KOPT-K1 (cell line): ENCODE measurements around the gene MYEOV.

ENCODE experiments used
- H3K27ac ChIP-seq: fragments of 200-600 bp; sonication (generic); 2 replicates; pipeline ENCODE4 v1.5.1; 2016; ENCODE audit warnings: antibody characterized with exemption, mild to moderate bottlenecking, low read depth, low read length; ENCODE audit not compliant: poor library complexity, severe bottlenecking
- H3K36me3 ChIP-seq: fragments of 200-600 bp; sonication (generic); 2 replicates; pipeline ENCODE4 v1.5.1; 2017; ENCODE audit warnings: antibody characterized with exemption, mild to moderate bottlenecking, low read length, moderate library complexity; ENCODE audit not compliant: insufficient read depth
- H3K9me3 ChIP-seq: fragments of 200-600 bp; sonication (generic); 2 replicates; pipeline ENCODE4 v1.5.1; 2017; ENCODE audit warnings: antibody characterized with exemption, low read length, mild to moderate bottlenecking; ENCODE audit not compliant: insufficient read depth, poor library complexity, severe bottlenecking

The MYEOV gene

DNA sequence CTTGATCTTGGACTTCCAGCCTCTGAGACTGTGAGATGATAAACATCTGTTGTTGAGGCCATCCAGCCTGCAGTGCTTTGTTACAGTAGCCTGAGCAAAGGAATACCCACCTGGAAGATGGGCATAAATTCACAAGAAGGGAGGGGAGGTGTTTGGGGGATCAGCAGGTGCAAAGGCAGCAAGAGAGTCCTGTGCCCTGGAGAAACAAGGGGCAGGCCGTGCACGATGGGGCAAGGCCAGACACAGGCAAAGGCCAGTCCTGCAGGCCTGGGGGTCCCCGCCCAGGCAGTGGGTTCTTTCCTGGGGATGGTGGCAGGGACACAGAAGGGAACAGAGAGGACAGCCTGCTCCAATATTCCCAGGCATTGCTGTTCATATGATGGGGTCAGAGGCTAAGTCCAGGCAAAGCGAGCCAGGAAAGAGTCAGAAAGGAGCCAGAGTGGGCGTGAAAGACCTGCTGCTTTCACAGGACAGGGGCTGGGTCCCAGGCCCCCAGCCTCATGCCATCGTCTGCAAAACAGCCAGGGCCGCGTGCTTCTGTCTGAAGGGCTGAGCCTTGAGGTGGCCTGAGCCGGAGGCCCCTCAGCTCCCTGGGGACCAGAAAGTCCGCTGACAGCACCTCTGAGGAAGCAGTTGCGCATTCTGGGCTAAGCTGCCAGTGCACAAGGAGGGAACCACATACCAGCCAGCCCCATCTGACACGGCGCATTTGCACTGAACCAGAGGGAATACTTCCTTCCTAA lies 48.8 kb downstream of the MYEOV start:
- peaks cover 20% of the 10 kb centered on the region for H3K9me3 ChIP-seq
- no peak overlapping the region for H3K27ac ChIP-seq
- H3K36me3 ChIP-seq: no peaks in the 10 kb centered on the region

DNA sequence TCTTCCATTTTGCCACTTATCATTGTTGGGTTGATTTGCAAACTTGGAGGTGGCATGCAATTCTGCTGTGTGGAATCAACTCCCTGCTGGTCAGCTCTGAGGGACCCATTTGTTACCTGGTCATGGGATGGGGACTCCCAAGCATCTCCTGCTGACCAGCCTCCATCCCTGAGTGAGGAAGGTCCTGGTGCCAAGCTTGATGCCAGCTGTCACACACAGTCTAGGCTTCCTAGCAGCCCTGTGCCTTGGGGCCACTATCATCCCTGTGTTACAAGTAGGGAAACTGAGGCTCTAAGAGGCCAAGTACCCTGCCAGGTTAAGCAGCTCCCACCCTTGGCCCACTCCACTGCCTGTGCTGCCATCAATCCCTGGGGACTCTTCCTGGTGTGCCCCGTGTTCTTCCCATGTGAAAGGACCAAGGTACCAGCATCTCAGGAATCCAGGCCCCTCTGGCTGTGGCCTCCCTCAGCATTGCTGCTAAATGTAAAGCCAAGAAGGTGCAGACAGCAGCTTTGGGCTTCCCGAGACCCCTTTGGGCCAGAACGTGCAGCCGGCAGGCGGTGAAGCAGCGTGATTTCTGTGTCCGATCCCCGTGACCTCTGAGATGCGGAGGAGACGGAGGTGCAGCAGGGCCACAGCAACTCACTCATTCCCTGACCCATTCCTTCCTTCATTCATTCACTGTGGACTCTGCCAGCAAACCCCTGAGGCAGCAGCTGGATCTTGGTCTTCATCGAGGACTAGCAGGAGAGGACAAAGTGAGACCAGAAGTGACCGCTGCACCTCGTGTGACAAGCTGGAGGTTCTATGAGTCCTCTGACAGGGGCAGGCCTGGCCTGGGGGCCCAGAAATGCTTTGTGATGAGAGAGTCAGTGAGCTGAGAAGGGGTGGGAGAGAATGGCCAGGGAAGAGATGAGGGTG lies 49.7 kb downstream of the MYEOV start:
- no peak overlapping the region for H3K27ac ChIP-seq
- no peaks in the 10 kb centered on the region for H3K36me3 ChIP-seq
- peaks cover 27% of the 10 kb centered on the region for H3K9me3 ChIP-seq

DNA sequence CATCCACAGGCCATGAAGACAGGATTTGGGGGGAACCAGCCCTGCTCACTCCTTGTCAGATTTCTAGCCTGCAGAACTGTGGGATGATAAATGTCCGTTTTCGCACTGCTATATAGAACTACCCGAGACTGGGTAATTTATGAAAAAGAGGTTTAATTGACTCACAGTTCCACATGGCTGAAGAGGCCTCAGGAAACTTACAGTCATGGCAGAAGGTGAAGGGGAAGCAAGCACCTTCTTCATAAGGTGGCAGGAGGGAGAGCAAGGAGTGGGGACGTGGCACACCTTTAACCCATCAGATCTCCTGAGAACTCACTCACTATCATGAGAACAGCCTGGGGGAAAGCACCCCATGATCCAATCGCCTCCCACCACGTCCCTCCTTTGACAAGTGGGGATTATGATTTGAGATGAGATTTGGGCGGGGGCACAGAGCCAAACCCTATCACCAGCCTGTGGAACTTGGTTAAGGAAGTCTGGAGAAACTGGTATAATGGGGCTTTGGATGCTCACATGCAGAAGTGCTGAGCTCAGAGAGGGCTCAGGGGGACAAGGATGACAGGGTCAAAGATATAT lies 50.7 kb downstream of the MYEOV start:
- Histone ChIP-seq H3K27ac (no peak overlapping the region), H3K36me3 (no peaks in the 10 kb centered on the region), H3K9me3 (peaks cover 32% of the 10 kb centered on the region)
